HEK293 (cell line): ENCODE results near the gene PIGQ.

Experiments
- CTCF ChIA-PET: fragments of 350-600 bp; formaldehyde crosslinking; extraction: SDS; loops from one replicate; lab custom pipeline; 2021; ENCODE audit warnings: antibody characterized with exemption; lab: Yijun Ruan, JAX
- POLR2A ChIA-PET: fragments of 300-600 bp; formaldehyde crosslinking; extraction: SDS; loops from one replicate; lab custom pipeline; 2020; ENCODE audit warnings: antibody characterized with exemption, inconsistent platforms; lab: Yijun Ruan, JAX
- H3K27ac ChIP-seq: fragments of 200-500 bp; sonication (Bioruptor generic); 2 replicates; pipeline ENCODE4 v1.5.1; 2014; ENCODE audit warnings: low read depth, low read length, control low read depth, inconsistent platforms; ENCODE audit errors: extremely low read depth
- H3K36me3 ChIP-seq, 2 experiments: fragments of 200-500 bp in 1 of 2; sonication (Bioruptor generic) in 1 of 2; 1 replicate in 1 of 2; 2 replicates in 1 of 2; pipeline ENCODE4 v1.5.1; 2014 to 2017; ENCODE audit warnings: inconsistent platforms in 2 of 2, low read length in 2 of 2; ENCODE audit not compliant: control insufficient read depth in 2 of 2, insufficient read depth in 1 of 2
- H3K4me1 ChIP-seq: fragments of 200-500 bp; sonication (Bioruptor generic); 2 replicates; pipeline ENCODE4 v1.5.1; 2014; ENCODE audit warnings: mild to moderate bottlenecking, low read length, inconsistent platforms; ENCODE audit not compliant: control insufficient read depth, insufficient read depth
- H3K4me3 ChIP-seq: 2 replicates; pipeline ENCODE4 v1.5.1; 2011; ENCODE audit warnings: low read depth, mild to moderate bottlenecking, control low read depth, low read length, moderate library complexity
- H3K9me3 ChIP-seq: fragments of 200-500 bp; sonication (Bioruptor generic); 2 replicates; pipeline ENCODE4 v1.5.1; 2014; ENCODE audit warnings: low read depth, low read length, inconsistent platforms; ENCODE audit not compliant: control insufficient read depth, insufficient read depth
- BCL11A ChIP-seq: fragments of 450-650 bp; formaldehyde crosslinking; IDR thresholded peaks from 2 replicates; pipeline ENCODE4 v1.5.1; 2016; ENCODE audit warnings: low read depth, missing biosample characterization, missing genetic modification characterization
- EGR2 ChIP-seq: fragments of 450-650 bp; formaldehyde crosslinking; IDR thresholded peaks from 2 replicates; pipeline ENCODE4 v1.5.1; 2016; ENCODE audit warnings: low read depth, missing biosample characterization, missing genetic modification characterization
- GLIS1 ChIP-seq: fragments of 450-650 bp; formaldehyde crosslinking; IDR thresholded peaks from 2 replicates; pipeline ENCODE4 v1.5.1; 2016; ENCODE audit warnings: missing biosample characterization, missing genetic modification characterization
- IKZF3 ChIP-seq: fragments of 450-650 bp; IDR thresholded peaks from 2 replicates; pipeline ENCODE4 v1.5.0; 2018; ENCODE audit warnings: missing biosample characterization, mild to moderate bottlenecking, missing genetic modification characterization, moderate library complexity
- KLF1 ChIP-seq: fragments of 450-650 bp; formaldehyde crosslinking; IDR thresholded peaks from 2 replicates; pipeline ENCODE4 v1.5.1; 2016; ENCODE audit warnings: missing biosample characterization, missing genetic modification characterization
- PRDM6 ChIP-seq: fragments of 450-650 bp; formaldehyde crosslinking; IDR thresholded peaks from 2 replicates; pipeline ENCODE4 v1.5.1; 2017; ENCODE audit warnings: missing biosample characterization, missing genetic modification characterization
- SP3 ChIP-seq: fragments of 450-650 bp; formaldehyde crosslinking; IDR thresholded peaks from 2 replicates; pipeline ENCODE4 v1.5.1; 2016; ENCODE audit warnings: missing biosample characterization, missing genetic modification characterization
- ZBTB1 ChIP-seq: fragments of 450-650 bp; formaldehyde crosslinking; IDR thresholded peaks from 2 replicates; pipeline ENCODE4 v1.5.1; 2016; ENCODE audit warnings: missing biosample characterization, missing genetic modification characterization
- ZBTB17 ChIP-seq: fragments of 450-650 bp; formaldehyde crosslinking; IDR thresholded peaks from 2 replicates; pipeline ENCODE4 v1.5.1; 2016; ENCODE audit warnings: missing biosample characterization, missing genetic modification characterization
- ZBTB6 ChIP-seq: fragments of 450-650 bp; formaldehyde crosslinking; IDR thresholded peaks from 2 replicates; pipeline ENCODE4 v1.5.1; 2017; ENCODE audit warnings: missing biosample characterization, missing genetic modification characterization
- ZFHX2 ChIP-seq: fragments of 450-650 bp; formaldehyde crosslinking; conservative IDR thresholded peaks from 2 replicates; pipeline ENCODE4 v1.5.1; 2016; ENCODE audit warnings: missing biosample characterization, missing genetic modification characterization
- ZFP69B ChIP-seq: fragments of 450-650 bp; formaldehyde crosslinking; IDR thresholded peaks from 2 replicates; pipeline ENCODE4 v1.5.1; 2016; ENCODE audit warnings: missing biosample characterization, missing genetic modification characterization
- ZNF133 ChIP-seq: fragments of 450-650 bp; formaldehyde crosslinking; IDR thresholded peaks from 2 replicates; pipeline ENCODE4 v1.5.1; 2016; ENCODE audit warnings: missing biosample characterization, missing genetic modification characterization
- ZNF2 ChIP-seq: fragments of 450-650 bp; formaldehyde crosslinking; IDR thresholded peaks from 2 replicates; pipeline ENCODE4 v1.5.1; 2016; ENCODE audit warnings: missing biosample characterization, missing genetic modification characterization
- ZNF266 ChIP-seq: fragments of 450-650 bp; formaldehyde crosslinking; IDR thresholded peaks from 2 replicates; pipeline ENCODE4 v1.5.1; 2016; ENCODE audit warnings: missing biosample characterization, missing genetic modification characterization, low read depth
- ZNF341 ChIP-seq: fragments of 450-650 bp; formaldehyde crosslinking; IDR thresholded peaks from 2 replicates; pipeline ENCODE4; 2016; ENCODE audit warnings: low read depth, missing biosample characterization, missing genetic modification characterization
- ZNF394 ChIP-seq: fragments of 450-650 bp; formaldehyde crosslinking; IDR thresholded peaks from 2 replicates; pipeline ENCODE4 v1.5.1; 2016; ENCODE audit warnings: missing biosample characterization, missing genetic modification characterization, mild to moderate bottlenecking, moderate library complexity, borderline replicate concordance
- ZNF449 ChIP-seq: fragments of 450-650 bp; formaldehyde crosslinking; IDR thresholded peaks from 2 replicates; pipeline ENCODE4 v1.5.1; 2017; ENCODE audit warnings: missing biosample characterization, mild to moderate bottlenecking, missing genetic modification characterization, moderate library complexity
- ZNF629 ChIP-seq: fragments of 450-650 bp; formaldehyde crosslinking; IDR thresholded peaks from 2 replicates; pipeline ENCODE4 v1.5.1; 2017; ENCODE audit warnings: missing biosample characterization, missing genetic modification characterization
- ZNF658 ChIP-seq: fragments of 450-650 bp; formaldehyde crosslinking; IDR thresholded peaks from 2 replicates; pipeline ENCODE4; 2016; ENCODE audit warnings: missing biosample characterization, missing genetic modification characterization
- ZNF701 ChIP-seq: fragments of 450-650 bp; formaldehyde crosslinking; IDR thresholded peaks from 2 replicates; pipeline ENCODE4 v1.5.1; 2016; ENCODE audit warnings: missing biosample characterization, missing genetic modification characterization
- ZNF747 ChIP-seq: fragments of 450-650 bp; formaldehyde crosslinking; IDR thresholded peaks from 2 replicates; pipeline ENCODE4 v1.5.1; 2016; ENCODE audit warnings: missing biosample characterization, missing genetic modification characterization
- ZSCAN16 ChIP-seq: fragments of 450-650 bp; formaldehyde crosslinking; IDR thresholded peaks from 2 replicates; pipeline ENCODE4 v1.5.1; 2016; ENCODE audit warnings: missing biosample characterization, missing genetic modification characterization

The PIGQ gene

GRCh38 chr16:626787-627453, 57.2 kb downstream of the PIGQ start (continued):
- TF ChIP-seq EGR2 (tag by site-specific recombination) (no peak), ZNF266 (tag by site-specific recombination) (no peak), ZBTB17 (tag by site-specific recombination) (peak; percentile 26; the same call in 1 of the 2 replicates), BCL11A (tag by site-specific recombination) (no peak), ZNF701 (tag by site-specific recombination) (no peak), ZNF2 (0 out of 2 replicates have a peak, but pooled peaks have one; percentile 27), ZBTB1 (tag by site-specific recombination) (no peak), GLIS1 (tag by site-specific recombination) (no peak), ZNF629 (tag by site-specific recombination) (peak; percentile 73), ZNF658 (tag by site-specific recombination) (no peak), ZSCAN16 (no peak), PRDM6 (tag by site-specific recombination) (no peak), SP3 (tag by site-specific recombination) (no peak), ZNF394 (tag by site-specific recombination) (no peak), ZNF133 (tag by site-specific recombination) (no peak), ZNF747 (tag by site-specific recombination) (no peak), ZBTB6 (tag by site-specific recombination) (peak; percentile 48; the same call in 1 of the 2 replicates)

- no peak overlapping the region for H3K4me3 ChIP-seq
- H3K36me3 ChIP-seq: no peaks in the 10 kb centered on the region
- H3K4me1 ChIP-seq: peaks cover 2% of the 10 kb centered on the region; the same call in 1 of the 2 replicates
- POLR2A ChIA-PET: no interaction called here
- H3K9me3 ChIP-seq: no peaks in the 10 kb centered on the region
- no peak for TF ChIP-seq ZFP69B (tag by site-specific recombination)
- TF ChIP-seq IKZF3 (tag by site-specific recombination): no peak
- TF ChIP-seq ZNF341 (tag by site-specific recombination): peak; percentile 60
- peak; percentile 20; the same call in 1 of the 2 replicates for TF ChIP-seq ZFHX2 (tag by site-specific recombination)
- peak; percentile 81 for TF ChIP-seq ZNF449 (tag by site-specific recombination)
- TF ChIP-seq KLF1 (tag by site-specific recombination): peak; percentile 11; the same call in 1 of the 2 replicates
- CTCF ChIA-PET: no interaction called here
- no peak overlapping the region for H3K27ac ChIP-seq
Observed at GRCh38 chr16:627454-628239, 57.9 kb downstream of the PIGQ start.
